HG02759 (cell line): ENCODE data around the gene WWOX.

Experiments used
- ATAC-seq: cut with Tn5 transposase; IDR thresholded peaks from one replicate; pipeline ENCODE4 v1.9.1; 2021; ENCODE audit warnings: mild to moderate bottlenecking, moderate library complexity; ENCODE audit not compliant: unreplicated experiment

WWOX gene

GRCh38 chr16:78745108-78746019 lies 645.9 kb downstream of the WWOX start:
- ATAC-seq: no peak

GRCh38 chr16:78746718-78747117 lies 647.3 kb downstream of the WWOX start:
- ATAC-seq: no peak

- ATAC-seq: no peak
Observed at GRCh38 chr16:78748220-78748929, 648.9 kb downstream of the WWOX start.

- ATAC-seq: peak; percentile 81
Observed at GRCh38 chr16:78749745-78750268, 650.4 kb downstream of the WWOX start.

- no peak for ATAC-seq
Observed at GRCh38 chr16:78750611-78751010, 651.2 kb downstream of the WWOX start.

GRCh38 chr16:78751601-78752000 lies 652.1 kb downstream of the WWOX start:
- no peak for ATAC-seq

GRCh38 chr16:78754713-78755112 lies 655.3 kb downstream of the WWOX start:
- no peak for ATAC-seq

GRCh38 chr16:78755751-78756661 lies 656.6 kb downstream of the WWOX start:
- no peak for ATAC-seq

GRCh38 chr16:78759596-78759995 lies 660.1 kb downstream of the WWOX start:
- ATAC-seq: no peak

GRCh38 chr16:78760611-78761010 lies 661.2 kb downstream of the WWOX start:
- ATAC-seq: no peak

- ATAC-seq: peak; percentile 88
Observed at GRCh38 chr16:78761427-78761826, 662.0 kb downstream of the WWOX start.

GRCh38 chr16:78762222-78762621 lies 662.8 kb downstream of the WWOX start:
- ATAC-seq: peak; percentile 55

- ATAC-seq: no peak
Observed at GRCh38 chr16:78763821-78764440, 664.5 kb downstream of the WWOX start.

GRCh38 chr16:78764478-78764877 lies 665.0 kb downstream of the WWOX start:
- no peak for ATAC-seq

GRCh38 chr16:78768226-78768625 lies 668.8 kb downstream of the WWOX start:
- ATAC-seq: no peak

- ATAC-seq: no peak
Observed at GRCh38 chr16:78768718-78769117, 669.3 kb downstream of the WWOX start.

GRCh38 chr16:78770353-78771091 lies 671.1 kb downstream of the WWOX start:
- ATAC-seq: peak; percentile 76

- ATAC-seq: no peak
Observed at GRCh38 chr16:78773291-78773702, 673.8 kb downstream of the WWOX start.

GRCh38 chr16:78773706-78774105 lies 674.3 kb downstream of the WWOX start:
- ATAC-seq: no peak

GRCh38 chr16:78775161-78775561 lies 675.7 kb downstream of the WWOX start:
- no peak for ATAC-seq
